ENCODE data around the gene DEFB118.
"Not testable (repeated sequence)": the region's sequence is repeated elsewhere in the genome, so short reads cannot be mapped to it uniquely, and the experiment has no call there.

DEFB118 gene

GRCh38 chr20:31368301-31368700 lies at the start of gene DEFB118:
Gene DEFB118 (plus strand): TSS chr20:31368601. CDS start chr20:31368651, 50 bp downstream.
- in situ Hi-C loops (cut with HindIII; ENCODE audit: low sequenced_read_pairs) = no loop called here
- TF ChIP-seq CTCF (IDR thresholded peaks at IDR 0.05; ENCODE audit: low read depth, low read length, missing control alignments) = no peak
- DNase-seq (ENCODE audit: low read depth) = no peak
- no peak within 1 kb of the TSS for H3K4me3 ChIP-seq (ENCODE audit: low read depth, low read length)

- in situ Hi-C loops (cut with HindIII; ENCODE audit: low sequenced_read_pairs) = no loop called here
- no peak overlapping the region for H3K4me3 ChIP-seq (ENCODE audit: low read depth, low read length)
- no peak for DNase-seq (ENCODE audit: low read depth)
- TF ChIP-seq CTCF (IDR thresholded peaks at IDR 0.05; ENCODE audit: low read depth, low read length, missing control alignments) = no peak
Observed at GRCh38 chr20:31322504-31322903, 45.9 kb upstream of the DEFB118 start.

- H3K4me3 ChIP-seq (ENCODE audit: low read depth, low read length) = no peak overlapping the region
- in situ Hi-C loops (cut with HindIII; ENCODE audit: low sequenced_read_pairs) = no loop called here
- TF ChIP-seq CTCF (IDR thresholded peaks at IDR 0.05; ENCODE audit: low read depth, low read length, missing control alignments) = no peak
- DNase-seq (ENCODE audit: low read depth) = no peak
Observed at GRCh38 chr20:31330893-31331292, 37.5 kb upstream of the DEFB118 start.

- H3K4me3 ChIP-seq (ENCODE audit: low read depth, low read length) = no peak overlapping the region
- no peak for TF ChIP-seq CTCF (IDR thresholded peaks at IDR 0.05; ENCODE audit: low read depth, low read length, missing control alignments)
- no peak for DNase-seq (ENCODE audit: low read depth)
- in situ Hi-C loops (cut with HindIII; ENCODE audit: low sequenced_read_pairs) = no loop called here
Observed at GRCh38 chr20:31341470-31341869, 26.9 kb upstream of the DEFB118 start.

GRCh38 chr20:31355981-31356380 lies 12.4 kb upstream of the DEFB118 start:
- TF ChIP-seq CTCF (IDR thresholded peaks at IDR 0.05; ENCODE audit: low read depth, low read length, missing control alignments) = no peak
- in situ Hi-C loops (cut with HindIII; ENCODE audit: low sequenced_read_pairs) = no loop called here
- no peak overlapping the region for H3K4me3 ChIP-seq (ENCODE audit: low read depth, low read length)
- DNase-seq (ENCODE audit: low read depth) = no peak

- no peak overlapping the region for H3K4me3 ChIP-seq (ENCODE audit: low read depth, low read length)
- in situ Hi-C loops (cut with HindIII; ENCODE audit: low sequenced_read_pairs) = no loop called here
- DNase-seq (ENCODE audit: low read depth) = no peak
- no peak for TF ChIP-seq CTCF (IDR thresholded peaks at IDR 0.05; ENCODE audit: low read depth, low read length, missing control alignments)
Observed at GRCh38 chr20:31363295-31363694, 5.1 kb upstream of the DEFB118 start.

GRCh38 chr20:31364272-31364671 lies 4.1 kb upstream of the DEFB118 start:
- DNase-seq (ENCODE audit: low read depth); H3K4me3 ChIP-seq (ENCODE audit: low read depth, low read length); in situ Hi-C loops (cut with HindIII; ENCODE audit: low sequenced_read_pairs): not testable (repeated sequence)

Measured in astrocyte of the cerebellum (primary cell).